GM12891 (cell line): Measurements from ENCODE around the gene NHSL2.

ENCODE experiments used
- DNase-seq: peaks from one replicate; pipeline ENCODE4 v3.0.0; 2011; ENCODE audit warnings: low spot score; ENCODE audit not compliant: insufficient read length
- FAIRE-seq: peaks from 2 replicates; lab custom pipeline; 2011; peaks lifted over from hg19 to GRCh38; lab: Jason Lieb, UNC
- PAX5 ChIP-seq: IDR thresholded peaks from 2 replicates; pipeline ENCODE4 v1.6.1; 2011; ENCODE audit warnings: low read length, moderate library complexity, mild to moderate bottlenecking; ENCODE audit not compliant: insufficient read depth, severe bottlenecking
- POLR2A ChIP-seq: IDR thresholded peaks from 2 replicates; pipeline ENCODE4 v1.6.1; 2011; ENCODE audit warnings: low read depth, low read length, control low read depth
- POLR2AphosphoS5 ChIP-seq: IDR thresholded peaks from 2 replicates; pipeline ENCODE4 v1.6.1; 2011; ENCODE audit warnings: low read depth, low read length, control low read depth
- POU2F2 ChIP-seq: IDR thresholded peaks from 2 replicates; pipeline ENCODE4 v1.6.1; 2011; ENCODE audit warnings: low read depth, mild to moderate bottlenecking, control low read depth, low read length, moderate library complexity
- SPI1 ChIP-seq: IDR thresholded peaks from 2 replicates; pipeline ENCODE4 v1.6.1; 2011; ENCODE audit warnings: low read depth, low read length, control low read depth
- TAF1 ChIP-seq: IDR thresholded peaks from 2 replicates; pipeline ENCODE4 v1.6.1; 2011; ENCODE audit warnings: low read depth, low read length, control low read depth

The NHSL2 gene

GRCh38 chrX:72025236-72025770, 114.7 kb downstream of the NHSL2 start:
- no peak for DNase-seq
- TF ChIP-seq PAX5, result no peak
- no peak for TF ChIP-seq POLR2A
- TF ChIP-seq POLR2AphosphoS5, result no peak
- TF ChIP-seq POU2F2, result no peak
- no peak for TF ChIP-seq TAF1
- no peak for TF ChIP-seq SPI1
- FAIRE-seq, result no peak

- no peak for FAIRE-seq
Observed at GRCh38 chrX:72026341-72027023, 115.8 kb downstream of the NHSL2 start.

GRCh38 chrX:72027024-72027913, 116.6 kb downstream of the NHSL2 start:
- DNase-seq, result no peak
- no peak for FAIRE-seq
- TF ChIP-seq POLR2AphosphoS5 (no peak), SPI1 (no peak), POU2F2 (no peak), PAX5 (no peak), TAF1 (no peak), POLR2A (no peak)

More at GRCh38 chrX:72026341-72027023, 115.8 kb downstream of the NHSL2 start:
- TF ChIP-seq SPI1 (no peak), TAF1 (no peak), PAX5 (no peak), POLR2AphosphoS5 (no peak), POU2F2 (no peak), POLR2A (no peak)
- no peak for DNase-seq

- FAIRE-seq, result no peak
- no peak for DNase-seq
Observed at GRCh38 chrX:72027914-72028307, 117.3 kb downstream of the NHSL2 start.

GRCh38 chrX:72028701-72029470, 118.2 kb downstream of the NHSL2 start:
- DNase-seq (no peak), FAIRE-seq (no peak)
- TF ChIP-seq PAX5 (no peak), POU2F2 (no peak), SPI1 (no peak), POLR2A (no peak), POLR2AphosphoS5 (no peak), TAF1 (no peak)

More at GRCh38 chrX:72027914-72028307, 117.3 kb downstream of the NHSL2 start:
- TF ChIP-seq POLR2AphosphoS5 (no peak), SPI1 (no peak), POU2F2 (no peak), PAX5 (no peak), TAF1 (no peak), POLR2A (no peak)

- TF ChIP-seq TAF1, result no peak
- no peak for TF ChIP-seq SPI1
- no peak for TF ChIP-seq POLR2AphosphoS5
- no peak for TF ChIP-seq POU2F2
- no peak for TF ChIP-seq PAX5
- no peak for TF ChIP-seq POLR2A
- DNase-seq, result no peak
- FAIRE-seq, result no peak
Observed at GRCh38 chrX:72029483-72030411, 119.1 kb downstream of the NHSL2 start.

GRCh38 chrX:72030431-72030830, 119.8 kb downstream of the NHSL2 start:
- FAIRE-seq (no peak), DNase-seq (no peak)
- no peak for TF ChIP-seq PAX5

GRCh38 chrX:72031118-72031517, 120.5 kb downstream of the NHSL2 start:
- FAIRE-seq, result no peak
- TF ChIP-seq POLR2A, result no peak
- TF ChIP-seq PAX5, result no peak
- TF ChIP-seq POU2F2, result no peak
- TF ChIP-seq POLR2AphosphoS5, result no peak
- TF ChIP-seq TAF1, result no peak
- TF ChIP-seq SPI1, result no peak
- no peak for DNase-seq
